Measurements from ENCODE around the gene KHDC4. TPM values are rescaled to one million over a fixed set of nuclear protein-coding genes. Genes with fewer than 3 reads are reported as not detected.
A peak's percentile ranks its signal among the peaks of the same experiment; 100 is the strongest.

KHDC4 gene
- total and polyA plus RNA-seq, 10 of the 15 experiments (the other 5 are each of a cell fraction or from before 2014, with no cell fraction given) = 11.7 to 109 (median 41.9) TPM

GRCh38 chr1:155946633-155947219, 12.5 kb upstream of the KHDC4 start (continued):
- no peak for TF ChIP-seq NFXL1 (IDR thresholded peaks at IDR 0.05; ENCODE audit: borderline replicate concordance)
- TF ChIP-seq WRNIP1 (IDR thresholded peaks at IDR 0.05; ENCODE audit: borderline replicate concordance, low read depth, low read length) = no peak
- TF ChIP-seq TCF3 (IDR thresholded peaks at IDR 0.05; ENCODE audit: borderline replicate concordance, insufficient read depth, low read depth, low read length) = no peak
- no peak for TF ChIP-seq KLF5 (IDR thresholded peaks at IDR 0.05; ENCODE audit: partially characterized antibody)
- 0 out of 2 replicates have a peak, but pooled peaks have one; percentile 6 for TF ChIP-seq JUNB (IDR thresholded peaks at IDR 0.05)
- TF ChIP-seq BMI1 (IDR thresholded peaks at IDR 0.05; ENCODE audit: borderline replicate concordance) = no peak
- TF ChIP-seq RELA (IDR thresholded peaks at IDR 0.05; ENCODE audit: borderline replicate concordance, partially characterized antibody) = no peak
- TF ChIP-seq USF2 (IDR thresholded peaks at IDR 0.05; ENCODE audit: borderline replicate concordance, low read depth, low read length) = no peak
- TF ChIP-seq SMARCA5 (IDR thresholded peaks at IDR 0.05) = no peak
- no peak for TF ChIP-seq SIX5 (IDR thresholded peaks at IDR 0.05; ENCODE audit: low read depth, low read length, severe bottlenecking)
- no peak for TF ChIP-seq ZBTB4 (CRISPR knock-in tag; IDR thresholded peaks at IDR 0.05)
- no peak for TF ChIP-seq SP1 (IDR thresholded peaks at IDR 0.05; ENCODE audit: low read depth, low read length)
- no peak for TF ChIP-seq HDGF (IDR thresholded peaks at IDR 0.05)
- TF ChIP-seq PAX5 (IDR thresholded peaks at IDR 0.05; ENCODE audit: borderline replicate concordance, low read depth, low read length) = no peak
- TF ChIP-seq MAX (IDR thresholded peaks at IDR 0.05; ENCODE audit: low read depth, low read length) = no peak
- TF ChIP-seq ASH2L (IDR thresholded peaks at IDR 0.05; ENCODE audit: borderline replicate concordance, low read depth) = no peak
- TF ChIP-seq CEBPZ (IDR thresholded peaks at IDR 0.05; ENCODE audit: low read depth, low read length) = no peak
- TF ChIP-seq GABPA (IDR thresholded peaks at IDR 0.05; ENCODE audit: low read depth) = no peak
- TF ChIP-seq SMAD5 (IDR thresholded peaks at IDR 0.05; ENCODE audit: low read depth) = no peak
- no peak for TF ChIP-seq HSF1 (IDR thresholded peaks at IDR 0.05; ENCODE audit: low read depth, low read length)
- 0 out of 2 replicates have a peak, but pooled peaks have one; percentile 29 for TF ChIP-seq CREM (IDR thresholded peaks at IDR 0.05; ENCODE audit: low read depth)
- TF ChIP-seq NR2F1 (conservative IDR thresholded peaks at IDR 0.05) = 0 out of 2 replicates have a peak, but pooled peaks have one; percentile 10
- TF ChIP-seq HDAC6 (IDR thresholded peaks at IDR 0.05; ENCODE audit: unreplicated experiment) = no peak
